AG04449 (cell line): ENCODE measurements around the gene CKS1B.

Experiments used
- CTCF ChIA-PET: fragments of 350-600 bp; formaldehyde crosslinking; extraction: SDS; loops from one replicate; lab custom pipeline; 2021; ENCODE audit warnings: antibody characterized with exemption; lab: Yijun Ruan, JAX
- POLR2A ChIA-PET: fragments of 400-600, 350-600 bp; formaldehyde crosslinking; extraction: SDS; loops from one replicate; lab custom pipeline; 2020; ENCODE audit warnings: antibody characterized with exemption, inconsistent platforms; lab: Yijun Ruan, JAX
- DNase-seq: peaks from one replicate; pipeline ENCODE4 v3.0.0-alpha.2; 2010; ENCODE audit warnings: low read depth, low spot score
- H3K4me3 ChIP-seq: 2 replicates; pipeline ENCODE4 v1.5.1; 2011; ENCODE audit warnings: low read depth, mild to moderate bottlenecking, control low read depth, low read length
- CTCF ChIP-seq: IDR thresholded peaks from one replicate; pipeline ENCODE4 v1.5.1; 2011; ENCODE audit warnings: mild to moderate bottlenecking, moderate library complexity, low read length, control low read depth, inconsistent platforms; ENCODE audit not compliant: insufficient read depth; ENCODE audit errors: missing control alignments

CKS1B gene

GRCh38 chr1:154940213-154940560, 34.3 kb upstream of the CKS1B start:
- ChIA-PET CTCF (interaction anchor here (1.0 to 2.8 kb wide), 8 partner anchors 15 to 460 kb away, joined by 3 to 18 read pairs (median 6); partner anchors contain the start of genes ADAM15 and PBXIP1), POLR2A (interaction anchor here (0.7 kb wide), 1 partner anchor 193 kb away, joined by 4 read pairs; no protein-coding TSS in a partner anchor)
- DNase-seq, result no peak
- no peak for TF ChIP-seq CTCF
- H3K4me3 ChIP-seq, result no peak overlapping the region

- no peak for DNase-seq
- no peak for TF ChIP-seq CTCF
- ChIA-PET CTCF (interaction anchor here (1.0 to 2.8 kb wide), 7 partner anchors 15 to 460 kb away, joined by 3 to 18 read pairs (median 6); partner anchors contain the start of genes ADAM15 and PBXIP1), POLR2A (no interaction called here)
- H3K4me3 ChIP-seq, result no peak overlapping the region
Measured at GRCh38 chr1:154940651-154941194, 33.8 kb upstream of the CKS1B start.

- TF ChIP-seq CTCF, result no peak
- H3K4me3 ChIP-seq, result no peak overlapping the region
- CTCF ChIA-PET, result interaction anchor here (1.3 to 2.8 kb wide), 3 partner anchors 14 to 272 kb away, joined by 4 to 18 read pairs (median 10); partner anchors contain the start of gene PBXIP1
- POLR2A ChIA-PET, result no interaction called here
- no peak for DNase-seq
Measured at GRCh38 chr1:154941333-154942013, 33.0 kb upstream of the CKS1B start.

GRCh38 chr1:154943649-154944400, 30.7 kb upstream of the CKS1B start:
- CTCF ChIA-PET, result interaction anchor here (0.6 to 2.6 kb wide), 25 partner anchors 8 to 609 kb away, joined by 3 to 11 read pairs (median 3); partner anchors contain the start of genes PMVK, PYGO2 and UBE2Q1
- no peak for DNase-seq
- peak; percentile 79 for TF ChIP-seq CTCF
- POLR2A ChIA-PET, result no interaction called here
- no peak overlapping the region for H3K4me3 ChIP-seq

GRCh38 chr1:154944401-154945159, 29.9 kb upstream of the CKS1B start:
- no peak for TF ChIP-seq CTCF
- POLR2A ChIA-PET, result interaction anchor here (0.5 to 0.7 kb wide), 2 partner anchors 29 to 387 kb away, joined by 3 read pairs; no protein-coding TSS in a partner anchor
- CTCF ChIA-PET, result interaction anchor here (0.6 to 2.6 kb wide), 24 partner anchors 9 to 609 kb away, joined by 3 to 11 read pairs (median 3); partner anchors contain the start of genes PMVK, PYGO2 and UBE2Q1

More at GRCh38 chr1:154944401-154945159, 29.9 kb upstream of the CKS1B start:
- no peak overlapping the region for H3K4me3 ChIP-seq
- no peak for DNase-seq
